DND-41 (cell line): ENCODE data around the gene PPP1R2C.

Source experiments
- CTCF ChIP-seq: IDR thresholded peaks from 2 replicates; pipeline ENCODE4 v1.5.1; 2012; ENCODE audit warnings: borderline replicate concordance, low read length, moderate library complexity, mild to moderate bottlenecking; ENCODE audit not compliant: poor library complexity, severe bottlenecking; ENCODE audit errors: extremely low read depth
- EZH2 ChIP-seq: IDR thresholded peaks from 3 replicates; pipeline ENCODE4 v1.6.1; 2012; ENCODE audit warnings: borderline replicate concordance, low read depth, mild to moderate bottlenecking, moderate library complexity, low read length, inconsistent platforms; ENCODE audit not compliant: severe bottlenecking

DNA sequence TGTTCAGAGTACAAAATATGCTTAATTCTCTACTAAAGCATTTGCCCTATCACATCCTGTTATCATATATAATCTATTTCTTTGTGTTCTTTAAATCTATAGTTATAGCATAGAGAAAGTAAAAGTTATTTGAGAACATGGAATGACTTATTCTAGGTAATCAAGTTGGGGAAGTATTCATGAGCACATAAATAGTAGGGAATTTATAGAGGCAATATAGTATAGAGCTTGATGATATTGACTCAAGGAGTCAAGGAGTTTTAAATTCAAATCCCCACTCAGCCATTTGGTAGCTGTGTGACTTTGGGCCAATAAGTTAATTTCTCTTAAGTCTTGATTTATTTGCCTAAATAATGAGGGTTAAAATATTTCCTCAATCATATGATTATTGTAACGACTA is 37.5 kb downstream of the PPP1R2C start:
- TF ChIP-seq CTCF (no peak), EZH2 (no peak)
